Measurements from ENCODE around the gene FXR2. TPM values are rescaled to one million over a fixed set of nuclear protein-coding genes. Genes with fewer than 3 reads are reported as not detected.
A peak's percentile ranks its signal among the peaks of the same experiment; 100 is the strongest.

FXR2 gene
- total and polyA plus RNA-seq, 2 donors (not counting 3 experiments of a cell fraction or from before 2014, with no cell fraction given), result 40.1 to 48.9 TPM

- H3K9me3 ChIP-seq (replicated peaks; ENCODE audit: control insufficient read depth, insufficient read depth, low read length), result no peaks in the 10 kb centered on the region
- peak overlapping the region; percentile 34 for H2AFZ ChIP-seq (ENCODE audit: low read depth, low read length)
- POLR2A ChIA-PET, result no interaction called here
- peak overlapping the region; percentile 35 for H3K27ac ChIP-seq (ENCODE audit: insufficient read depth, low read depth, low read length)
- intact Hi-C loops (cut with micrococcal nuclease), result no loop called here
- H3K79me2 ChIP-seq (ENCODE audit: control insufficient read depth, insufficient read depth, low read length), result peaks cover 39% of the 10 kb centered on the region
- H4K20me1 ChIP-seq (replicated peaks; ENCODE audit: control insufficient read depth, extremely low read depth, insufficient read depth, low read length), result no peaks in the 10 kb centered on the region
- DNase-seq (ENCODE audit: low read depth, low spot score), result no peak
- CTCF ChIA-PET, result interaction anchor here (2.3 to 6.7 kb wide), 6 partner anchors 24 to 66 kb away, joined by 7 to 314 read pairs (median 45); partner anchors contain the start of gene SOX15
- H3K4me2 ChIP-seq (ENCODE audit: insufficient read depth, low read length), result peak overlapping the region; percentile 82
- dilution Hi-C loops (cut with MboI; ENCODE audit: extremely low pct_ligation_motif_present, low sequenced_read_pairs), result no loop called here
- peak overlapping the region; percentile 67 for H3K9ac ChIP-seq (replicated peaks; ENCODE audit: extremely low read depth, insufficient read depth, low read length)
- no peaks in the 10 kb centered on the region for H3K27me3 ChIP-seq (ENCODE audit: control insufficient read depth in 2 of 2, insufficient read depth in 2 of 2, low read length in 2 of 2)
- no peaks in the 10 kb centered on the region for H3K9me1 ChIP-seq (replicated peaks; ENCODE audit: control insufficient read depth, extremely low read depth, insufficient read depth, low read length)
- peaks cover 8 to 16% of the 10 kb centered on the region in 2 experiments for H3K36me3 ChIP-seq (ENCODE audit: control insufficient read depth in 2 of 2, extremely low read depth in 1 of 2, insufficient read depth in 2 of 2, low read length in 2 of 2)
- peak; percentile 57 for FAIRE-seq
- peak overlapping the region; percentile 62 to 80 (median 70) for H3K4me3 ChIP-seq (replicated peaks in 1 of 3; ENCODE audit: insufficient read depth in 1 of 3, low read depth in 1 of 3, low read length in 3 of 3)
- H3K4me1 ChIP-seq (ENCODE audit: control insufficient read depth, extremely low read depth, insufficient read depth, low read length), result peaks cover 36% of the 10 kb centered on the region
- TF ChIP-seq POLR2A (IDR thresholded peaks at IDR 0.05; ENCODE audit: low read depth, low read length) (no peak), GATA2 (IDR thresholded peaks at IDR 0.05; ENCODE audit: insufficient read depth, insufficient read length, low read depth, low read length) (no peak), POLR2AphosphoS5 (IDR thresholded peaks at IDR 0.05; ENCODE audit: insufficient read depth, low read depth, low read length) (no peak), MYC (IDR thresholded peaks at IDR 0.05; ENCODE audit: low read depth, low read length) (no peak), EZH2 (IDR thresholded peaks at IDR 0.05; ENCODE audit: borderline replicate concordance, low read depth, low read length, severe bottlenecking) (no peak), FOS (IDR thresholded peaks at IDR 0.05; ENCODE audit: borderline replicate concordance, insufficient read depth, low read length) (no peak), CTCF (IDR thresholded peaks at IDR 0.05; ENCODE audit: extremely low read depth in 1 of 2, insufficient read depth in 1 of 2, low read depth in 1 of 2, low read length in 2 of 2) (no peak), JUN (IDR thresholded peaks at IDR 0.05; ENCODE audit: borderline replicate concordance, insufficient read depth, insufficient read length, low read depth) (no peak)
- TF ChIP-seq, protein P1, sequence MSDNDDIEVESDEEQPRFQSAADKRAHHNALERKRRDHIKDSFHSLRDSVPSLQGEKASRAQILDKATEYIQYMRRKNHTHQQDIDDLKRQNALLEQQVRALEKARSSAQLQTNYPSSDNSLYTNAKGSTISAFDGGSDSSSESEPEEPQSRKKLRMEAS (IDR thresholded peaks at IDR 0.05; ENCODE audit: insufficient read depth, insufficient read length), result no peak
- BruUV-seq (replicated peaks), result no TSS peak
Observed at GRCh38 chr17:7562208-7562605, 52.5 kb downstream of the FXR2 start.

All from endothelial cell of umbilical vein (primary cell).